Skeletal muscle cell (primary cell): ENCODE results near the gene DENND1C.
"Not testable (repeated sequence)": the region's sequence is repeated elsewhere in the genome, so short reads cannot be mapped to it uniquely, and the experiment has no call there.

Experiments used
- DNase-seq: peaks from one replicate; pipeline ENCODE4 v3.0.0-alpha.2; 2010; ENCODE audit warnings: low read depth
- H3K4me3 ChIP-seq: 2 replicates; pipeline ENCODE4 v1.5.1; 2011; ENCODE audit warnings: low read depth, mild to moderate bottlenecking, control low read depth, low read length, moderate library complexity

The DENND1C gene

GRCh38 chr19:6429419-6430221 is 52.0 kb downstream of the DENND1C start:
- no peak overlapping the region for H3K4me3 ChIP-seq

DNA sequence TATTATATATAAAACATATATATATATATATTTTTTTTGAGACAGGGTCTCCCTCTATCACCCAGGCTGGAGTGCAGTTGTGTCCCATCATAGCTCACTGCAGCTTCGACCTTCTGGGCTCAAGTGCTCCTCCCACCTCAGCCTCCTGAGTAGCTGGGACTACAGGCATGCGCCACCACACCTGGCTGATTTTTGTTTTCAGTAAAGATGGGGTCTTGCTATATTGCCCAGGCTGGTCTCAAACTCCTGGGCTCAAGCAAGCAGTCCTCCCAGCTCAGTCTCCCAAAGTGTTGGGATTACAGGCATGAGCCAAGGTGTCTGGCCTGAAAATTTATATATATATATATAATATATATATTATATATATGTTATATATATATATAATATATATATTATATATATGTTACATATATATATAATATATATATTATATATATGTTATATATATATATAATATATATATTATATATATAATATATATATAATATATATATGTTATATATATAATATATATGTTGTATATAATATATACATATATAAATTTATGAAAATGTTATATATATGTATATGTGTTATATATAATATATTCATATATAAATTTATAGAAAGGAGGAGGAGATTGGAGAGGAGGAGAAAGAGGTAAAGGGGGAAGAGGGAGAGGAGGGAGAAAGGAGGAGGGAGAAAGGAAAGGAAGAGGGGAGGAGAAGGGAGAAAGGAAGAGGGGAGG is 52.7 kb downstream of the DENND1C start:
- DNase-seq, H3K4me3 ChIP-seq: not testable (repeated sequence)

More at GRCh38 chr19:6429419-6430221, 52.0 kb downstream of the DENND1C start:
- no peak for DNase-seq

- no peak overlapping the region for H3K4me3 ChIP-seq
- no peak for DNase-seq
These were observed 54.5 kb downstream of the DENND1C start for GRCh38 chr19:6427131-6427530.

DNA sequence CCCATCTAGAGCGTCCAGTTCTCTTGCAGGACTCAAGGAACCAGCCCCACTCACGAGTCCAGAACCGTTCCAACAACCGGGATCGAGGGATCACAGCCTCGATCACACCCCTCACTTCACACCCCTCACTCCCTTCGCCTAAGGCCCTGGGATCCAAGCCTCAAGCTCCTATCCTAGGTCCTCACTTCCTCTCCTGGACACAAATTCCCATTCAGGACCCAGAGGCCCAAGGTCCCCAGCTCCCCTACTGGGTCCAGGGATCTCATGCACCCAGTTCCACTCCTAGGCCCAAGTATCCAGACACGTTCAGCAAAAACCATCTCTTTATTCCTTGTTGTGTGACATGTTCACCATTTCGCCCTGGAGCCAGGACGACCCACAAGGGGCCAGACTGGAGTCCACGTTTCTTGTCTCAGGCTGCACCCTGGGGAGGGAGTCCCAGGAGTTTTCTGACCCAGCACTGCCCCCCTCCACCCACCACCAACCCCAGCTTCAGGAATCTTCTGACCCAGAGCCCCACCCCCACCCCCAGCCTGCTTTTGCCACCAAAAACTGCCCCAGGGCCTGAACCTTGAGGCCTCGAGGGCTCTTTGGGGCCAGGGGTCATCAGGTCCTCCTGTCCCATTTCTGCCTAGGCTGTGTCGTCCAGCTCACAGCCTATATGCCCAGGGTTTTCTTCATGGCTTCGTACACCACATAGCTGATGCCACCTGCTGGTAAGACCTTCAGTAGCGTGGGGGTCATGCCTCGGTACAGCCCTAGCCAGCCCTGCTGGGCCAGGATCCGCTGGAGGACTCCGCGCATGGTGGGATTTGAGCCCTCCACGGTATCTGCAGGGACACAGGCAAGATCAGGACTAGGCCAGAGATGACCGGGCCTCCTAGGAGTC is 55.6 kb downstream of the DENND1C start:
- no peak for DNase-seq
- peak overlapping the region; percentile 24 for H3K4me3 ChIP-seq

- H3K4me3 ChIP-seq, result peak overlapping the region; percentile 24
These were observed 56.5 kb downstream of the DENND1C start for GRCh38 chr19:6424939-6425731.

DNA sequence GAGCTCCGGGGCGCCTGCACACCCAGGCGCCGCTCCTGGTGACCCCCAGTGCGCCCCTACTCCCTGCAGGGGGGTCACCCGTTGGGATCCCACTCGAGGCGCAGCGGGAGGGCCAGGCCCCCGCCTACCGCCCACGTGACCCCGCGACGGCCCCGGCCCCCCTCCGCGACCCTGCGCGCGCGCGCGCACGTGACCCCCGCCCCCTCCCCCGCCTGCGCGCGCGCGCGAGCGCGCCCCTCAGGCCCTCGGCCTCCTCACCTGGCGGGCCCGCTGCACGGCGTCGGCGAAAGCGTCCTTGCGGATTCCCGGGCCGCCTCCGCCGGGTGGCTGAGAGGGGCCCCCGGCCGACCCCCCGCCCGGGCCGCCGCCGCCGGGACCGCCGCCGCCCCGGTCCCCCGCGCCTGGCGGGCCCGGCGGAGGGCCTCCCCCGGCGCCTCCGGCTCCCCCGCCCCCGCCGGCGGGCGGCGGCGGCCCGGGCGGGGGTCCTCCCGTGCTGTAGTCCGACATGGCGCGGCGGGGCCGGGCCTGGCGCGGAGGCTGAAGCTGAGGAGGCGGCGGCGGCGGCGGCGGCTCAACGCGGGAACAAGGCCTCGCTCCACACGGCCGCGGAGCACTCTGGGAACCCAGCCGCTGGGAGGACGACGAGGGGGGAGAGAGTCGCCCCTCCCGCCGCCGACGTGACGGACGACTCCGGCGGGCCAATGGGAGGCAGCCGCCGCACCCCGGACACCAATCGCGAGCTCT is 57.2 kb downstream of the DENND1C start, which contains the start of gene KHSRP:
KHSRP (minus strand) TSS at position 617 of the 744 bp plus-strand sequence; CDS start at position 507, 110 bp downstream.
- peak within 1 kb of the TSS; percentile 71 for H3K4me3 ChIP-seq
- no peak for DNase-seq

More at GRCh38 chr19:6424939-6425731, 56.5 kb downstream of the DENND1C start:
- DNase-seq, result peak; percentile 100

DNA sequence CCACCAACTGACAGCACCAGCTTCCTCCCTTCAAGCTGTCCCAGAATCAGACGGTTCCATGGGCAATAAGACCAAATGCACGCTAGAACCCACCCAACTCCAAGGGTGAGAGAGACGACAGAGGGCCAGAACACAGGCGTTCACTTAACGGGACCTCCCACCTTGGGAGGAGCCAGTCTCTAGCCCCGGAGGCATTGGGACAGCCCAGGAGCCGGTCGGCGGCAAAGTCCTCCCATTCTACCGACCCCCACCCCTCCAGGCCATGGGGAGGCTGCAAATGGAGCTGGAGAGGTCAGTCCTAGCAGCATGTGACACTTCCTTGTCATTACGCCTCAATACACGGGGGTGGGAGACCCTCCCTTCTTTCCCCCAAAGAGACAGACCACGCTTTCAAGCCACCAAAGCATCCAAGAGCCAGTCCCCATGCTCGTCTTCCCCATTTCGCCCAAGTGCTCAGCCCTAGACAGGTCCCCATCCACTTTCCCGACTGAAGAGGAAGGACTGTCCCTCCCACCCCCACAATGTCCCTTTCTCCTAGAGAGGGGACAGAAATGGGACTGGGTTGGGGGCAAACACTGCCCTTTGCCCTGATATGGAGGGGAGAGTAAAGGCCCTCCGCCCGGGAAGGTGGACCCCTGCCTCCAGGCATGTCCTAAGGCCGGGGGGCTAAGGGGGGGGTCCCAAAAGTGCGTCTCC is 57.9 kb downstream of the DENND1C start:
- peak overlapping the region; percentile 71 for H3K4me3 ChIP-seq
- peak; percentile 7 for DNase-seq

DNA sequence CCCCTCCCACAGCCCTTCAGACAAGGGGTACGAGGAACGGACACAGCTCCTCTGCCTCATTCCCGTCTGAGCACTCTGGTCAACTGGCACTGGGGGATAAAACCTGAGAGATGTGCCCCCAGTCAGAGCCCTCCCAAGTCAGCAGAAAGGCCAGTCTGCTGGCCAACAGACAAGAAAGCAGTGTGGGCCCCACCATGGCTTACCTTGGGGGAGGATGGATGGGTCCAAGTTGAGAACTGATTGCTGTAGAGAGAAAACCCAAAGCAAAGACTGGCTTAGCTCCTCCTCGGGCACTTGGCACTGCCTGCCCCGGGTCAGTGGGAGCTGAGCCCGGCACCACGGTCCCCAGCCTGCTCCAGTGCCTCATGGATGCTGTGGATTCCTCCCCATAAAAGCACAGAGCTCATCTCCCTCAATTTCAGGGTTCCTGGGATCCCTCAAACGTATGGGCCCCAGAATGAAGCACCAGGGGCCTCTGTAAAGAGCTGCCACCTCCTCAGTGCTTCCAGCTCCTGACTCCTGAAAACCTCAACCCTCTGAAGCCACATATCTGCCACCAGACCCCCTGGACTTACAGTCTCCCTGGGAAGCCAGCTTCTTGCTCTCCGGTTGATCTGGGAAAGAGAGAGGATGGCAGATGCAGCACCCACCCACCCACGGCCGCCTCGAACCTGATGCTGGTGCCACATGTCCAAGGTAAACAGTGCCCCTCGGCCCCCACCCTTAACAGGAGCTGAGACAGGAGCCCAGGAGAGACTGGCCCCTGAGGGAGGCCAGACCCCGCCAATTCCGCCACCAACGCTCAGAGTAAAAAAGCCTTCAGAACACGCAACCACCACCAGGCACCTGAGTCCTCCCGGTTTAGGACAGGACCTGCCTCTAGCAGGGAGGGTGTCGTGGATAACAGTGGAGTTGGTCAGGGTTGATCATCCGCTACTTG is 60.2 kb downstream of the DENND1C start:
- no peak overlapping the region for H3K4me3 ChIP-seq

DNA sequence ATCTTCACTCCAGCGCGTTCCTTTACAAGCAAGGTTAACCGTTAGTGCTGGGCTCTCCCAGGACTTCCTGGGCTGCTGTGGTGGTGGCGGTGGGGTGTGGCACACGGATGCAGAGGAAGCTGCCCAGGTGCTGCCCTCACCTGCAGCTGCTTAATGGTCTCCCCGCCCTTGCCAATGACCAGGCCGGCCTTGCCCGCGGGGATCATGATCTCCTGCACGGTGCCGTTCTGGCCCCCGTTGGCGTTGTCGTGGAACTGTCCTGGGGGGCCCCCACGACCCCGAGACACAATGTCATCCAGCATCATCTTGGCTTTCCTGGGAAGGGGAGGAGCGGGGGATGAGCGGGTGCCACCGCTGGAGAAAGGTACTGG is 63.0 kb downstream of the DENND1C start:
- no peak for DNase-seq
- no peak overlapping the region for H3K4me3 ChIP-seq

More for the DNA sequence above, 60.2 kb downstream of the DENND1C start:
- no peak for DNase-seq

- no peak overlapping the region for H3K4me3 ChIP-seq
- DNase-seq, result peak; percentile 1
These were observed 63.6 kb downstream of the DENND1C start for GRCh38 chr19:6417713-6418561.
